T-helper 2 cell (primary cell): ENCODE data around the gene DAGLA.

Experiments
- DNase-seq, 5 experiments: peaks; one replicate each; pipeline versions ENCODE4 v3.0.0 to v3.0.0-alpha.2; 2012 to 2022

DAGLA gene

DNA sequence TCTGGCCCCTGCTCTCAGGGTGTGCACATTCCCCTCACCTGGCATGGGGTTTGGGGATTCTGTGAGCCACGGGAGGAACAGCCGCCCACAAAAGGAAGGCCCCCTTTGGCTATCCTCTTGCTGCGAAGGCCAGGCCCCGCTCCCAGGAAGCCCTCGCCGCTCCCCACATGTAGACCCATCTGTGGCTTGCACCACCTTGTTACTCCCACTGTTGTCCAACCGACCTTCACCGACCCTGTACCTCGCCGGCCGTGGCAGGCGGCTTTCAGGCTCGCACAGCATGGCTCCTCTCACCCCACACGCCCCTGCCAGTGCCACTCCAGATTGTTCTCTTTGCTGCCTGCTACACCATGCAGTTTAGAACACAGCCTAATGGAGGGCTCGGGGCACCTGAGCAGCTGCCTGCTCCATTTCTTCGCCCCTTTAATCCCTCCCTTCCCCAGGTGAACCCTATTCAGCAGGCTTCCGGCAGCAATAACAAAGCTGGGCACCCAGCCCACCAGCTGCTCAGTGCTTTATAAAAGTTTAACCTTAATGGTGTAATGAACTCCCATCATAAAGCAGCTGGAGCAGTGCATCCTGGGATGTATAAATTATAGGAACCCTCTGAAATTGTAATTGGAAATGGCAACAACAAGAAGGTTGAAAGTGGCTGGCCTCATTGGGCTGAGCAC is 10.7 kb downstream of the DAGLA start:
- no peak for DNase-seq

DNA sequence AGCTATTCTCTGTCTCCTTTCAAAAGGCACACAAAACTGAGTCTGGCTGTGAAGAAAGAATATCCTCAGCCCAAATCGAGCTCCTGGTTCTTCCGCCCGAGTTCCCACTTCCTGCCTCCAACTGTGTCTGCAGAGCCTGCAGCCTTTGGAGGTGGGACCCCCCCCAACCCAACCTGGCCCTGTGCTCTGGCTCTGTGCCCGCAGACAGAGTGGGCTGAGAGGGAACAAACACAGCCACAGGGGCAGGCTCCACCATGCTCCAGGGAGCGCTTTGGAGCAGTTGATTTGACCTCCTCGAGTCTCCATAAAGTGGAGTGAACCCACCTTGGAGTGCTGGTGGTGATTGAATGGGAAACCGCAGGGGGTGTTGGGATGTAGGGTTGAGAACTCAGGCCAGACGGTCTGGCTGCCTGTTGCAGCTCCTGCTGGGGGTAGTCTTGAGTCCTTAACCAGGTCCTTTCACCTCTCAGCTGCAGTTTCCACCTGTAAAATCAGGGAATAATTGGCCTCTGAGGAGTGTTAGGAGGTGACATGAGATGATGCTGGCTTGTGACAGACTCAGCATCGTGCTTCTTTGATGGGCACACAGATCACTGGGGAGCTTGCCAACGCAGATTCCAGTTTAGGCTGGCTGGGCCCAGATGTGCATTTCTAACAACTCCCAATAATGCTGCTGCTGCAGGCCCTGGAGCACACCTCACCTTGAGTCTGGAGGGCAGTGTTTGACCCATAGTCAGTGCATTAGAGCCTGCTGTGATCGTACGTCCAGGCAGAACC is 11.4 kb downstream of the DAGLA start:
- DNase-seq: no peak

DNA sequence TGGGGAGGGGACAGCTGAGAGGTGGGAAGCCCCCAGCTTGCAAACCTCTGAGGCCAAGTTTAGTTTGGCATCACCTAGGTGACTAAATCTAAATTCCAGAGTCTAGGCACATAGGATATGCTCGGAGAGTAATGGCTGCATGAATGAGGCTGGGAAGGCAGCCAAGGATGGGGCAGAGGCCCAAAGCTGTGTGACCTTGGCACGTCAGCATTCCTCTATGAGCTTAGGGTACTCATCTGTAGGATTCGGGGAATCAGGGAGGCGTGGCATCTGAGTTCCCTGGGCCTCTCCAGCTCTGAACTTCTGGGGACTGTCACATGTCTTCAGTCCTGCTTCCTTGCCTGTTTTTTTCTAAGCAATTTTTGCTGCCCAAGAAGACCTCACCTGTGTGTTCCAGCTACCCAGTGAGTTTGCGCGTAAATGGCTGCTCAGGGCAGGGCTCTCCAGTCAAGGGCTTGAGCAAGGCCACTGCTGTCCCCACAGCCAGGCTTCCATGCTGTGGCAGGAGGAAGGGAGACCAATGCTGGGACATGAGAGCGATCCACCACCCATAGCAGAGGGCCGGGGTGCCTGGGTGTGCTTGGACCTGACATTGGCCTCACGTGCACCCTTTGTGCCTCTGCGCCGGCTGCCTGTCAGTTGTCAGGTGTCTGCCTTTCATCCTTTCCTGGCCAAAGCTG is 13.9 kb downstream of the DAGLA start:
- DNase-seq: no peak

DNA sequence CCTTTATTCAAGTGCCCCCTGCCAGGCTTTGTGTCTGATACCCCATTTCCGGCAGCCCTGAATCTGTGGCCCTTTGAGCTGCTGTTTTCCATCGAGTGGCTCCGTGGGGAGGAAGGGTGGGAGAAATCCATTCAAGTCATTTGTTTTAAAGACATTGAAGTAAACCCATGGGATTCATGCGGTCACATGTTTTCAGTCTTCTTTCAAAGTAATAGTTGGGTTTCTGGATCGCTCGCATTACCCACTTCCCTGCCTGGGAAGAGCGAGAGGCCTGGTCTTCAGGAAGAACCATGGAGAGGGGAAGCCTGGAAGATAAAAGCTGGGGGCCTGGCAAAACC is 14.4 kb downstream of the DAGLA start:
- DNase-seq: no peak

DNA sequence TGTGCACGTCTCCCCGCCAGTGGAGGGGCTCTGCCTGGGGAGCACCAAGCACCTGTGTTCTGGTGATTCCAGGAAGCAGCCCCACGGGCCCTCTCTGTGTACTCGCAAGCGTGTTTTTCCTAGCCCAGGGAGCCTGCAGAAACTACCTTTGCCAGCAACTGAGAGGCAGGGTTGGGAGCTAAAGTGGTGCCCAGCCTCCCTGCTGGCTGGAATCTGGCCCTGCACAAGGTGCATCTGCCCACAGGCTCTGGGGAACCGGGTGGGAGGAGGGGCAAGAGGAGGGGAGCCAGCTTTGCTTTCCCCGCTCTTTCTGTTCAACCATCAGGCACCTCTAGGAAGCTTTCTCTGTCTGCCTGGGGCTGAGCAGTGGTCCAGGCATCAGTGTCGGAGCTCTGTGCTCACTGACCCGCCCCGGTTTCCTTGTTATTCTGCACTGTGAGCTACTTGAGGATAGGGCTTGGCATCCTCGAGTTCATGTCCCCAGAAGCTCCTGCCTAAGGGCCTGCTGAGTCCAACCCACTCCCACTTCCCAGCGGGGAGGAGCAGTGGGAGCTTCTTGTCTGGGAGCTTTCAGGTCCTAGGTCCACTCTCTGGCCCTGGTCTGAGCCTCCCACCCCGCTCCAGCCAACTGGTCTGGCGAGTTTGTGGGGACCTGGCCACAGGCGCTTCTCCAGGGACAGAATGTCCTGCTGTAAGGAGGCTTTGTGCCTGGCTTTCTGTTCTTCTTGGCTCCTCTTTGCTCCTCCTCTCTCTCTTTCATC is 14.9 kb downstream of the DAGLA start:
- DNase-seq: no peak

DNA sequence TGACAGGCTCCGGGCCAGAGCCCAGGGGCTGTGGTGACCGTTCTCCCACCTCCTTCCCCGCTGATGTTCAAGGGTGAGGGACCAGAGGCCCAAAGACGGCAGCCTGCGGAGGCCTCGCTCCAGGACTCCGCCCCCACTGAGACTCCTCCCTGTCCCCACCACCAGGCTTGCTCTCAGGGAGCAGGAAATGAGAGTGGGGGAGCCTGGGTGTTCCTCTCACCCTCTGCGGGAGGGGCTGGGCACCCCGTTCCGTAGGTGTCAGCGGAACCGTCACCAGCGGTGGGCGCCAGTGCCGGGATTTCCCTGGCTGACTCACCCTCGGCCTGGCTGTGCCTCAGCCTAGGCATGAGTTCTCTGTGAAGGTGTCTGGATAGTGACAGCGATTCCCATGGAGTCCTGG is 15.7 kb downstream of the DAGLA start:
- peak; percentile 71 to 91 (median 89) for DNase-seq

DNA sequence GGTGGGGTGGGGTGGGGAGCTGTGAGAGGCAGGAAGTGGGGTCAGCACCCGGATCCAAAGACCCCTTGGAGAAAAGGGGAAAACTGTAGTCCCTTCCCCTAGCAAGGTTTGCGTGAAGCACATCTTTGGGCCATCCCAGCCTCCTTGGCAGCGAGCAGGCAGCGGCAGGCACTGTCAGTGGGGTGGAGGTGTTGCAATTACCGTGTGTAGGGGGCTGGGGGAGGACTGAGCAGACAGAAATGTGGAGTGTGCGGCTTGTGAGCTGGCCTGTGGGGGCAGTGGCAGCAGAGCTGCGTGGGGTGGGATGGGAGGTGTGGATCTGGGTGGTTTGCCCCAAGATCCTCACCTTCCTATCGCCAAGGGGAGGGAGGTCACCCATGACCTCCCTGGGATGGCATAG is 16.4 kb downstream of the DAGLA start:
- no peak for DNase-seq

DNA sequence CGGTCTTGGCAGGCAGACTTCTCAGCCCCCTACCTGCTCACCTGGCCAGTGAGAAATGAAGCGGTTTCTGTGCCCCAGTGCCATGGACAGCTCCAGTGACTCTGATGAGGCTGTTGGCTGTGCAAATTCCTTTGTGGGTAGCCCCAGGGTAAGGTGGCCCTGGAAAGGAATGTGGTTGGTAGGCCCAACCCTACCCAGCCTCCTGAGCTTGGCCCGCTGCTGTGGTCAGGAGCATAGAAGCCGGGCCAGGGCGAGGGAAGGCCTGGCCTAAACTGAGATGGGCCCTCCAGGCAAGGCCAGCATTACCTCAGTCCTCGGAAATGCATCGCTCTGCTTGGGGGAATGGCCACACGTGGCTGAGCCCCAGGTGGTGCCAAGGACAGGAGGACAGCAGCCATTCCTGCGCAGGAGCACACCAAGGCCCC is 16.9 kb downstream of the DAGLA start:
- DNase-seq: no peak

DNA sequence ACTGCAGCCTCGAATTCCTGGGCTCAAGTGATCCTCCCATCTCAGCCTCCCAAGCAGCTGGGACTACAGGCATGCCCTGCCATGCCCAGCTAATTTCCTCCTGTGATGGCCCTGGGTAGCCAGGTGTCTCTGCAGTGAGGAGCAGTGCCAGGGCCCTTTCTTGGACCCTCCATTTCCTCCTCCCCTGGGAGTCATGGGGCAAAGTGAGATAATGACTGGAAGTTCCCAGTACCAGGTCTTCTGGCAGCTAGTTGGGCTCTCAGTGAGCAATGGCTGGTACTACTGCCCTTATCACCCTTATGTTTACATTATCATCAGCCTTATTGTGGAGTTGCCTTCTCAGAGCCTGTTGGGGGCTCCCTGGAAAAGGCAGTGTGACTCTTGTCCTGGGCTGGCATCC is 17.6 kb downstream of the DAGLA start:
- DNase-seq: no peak

DNA sequence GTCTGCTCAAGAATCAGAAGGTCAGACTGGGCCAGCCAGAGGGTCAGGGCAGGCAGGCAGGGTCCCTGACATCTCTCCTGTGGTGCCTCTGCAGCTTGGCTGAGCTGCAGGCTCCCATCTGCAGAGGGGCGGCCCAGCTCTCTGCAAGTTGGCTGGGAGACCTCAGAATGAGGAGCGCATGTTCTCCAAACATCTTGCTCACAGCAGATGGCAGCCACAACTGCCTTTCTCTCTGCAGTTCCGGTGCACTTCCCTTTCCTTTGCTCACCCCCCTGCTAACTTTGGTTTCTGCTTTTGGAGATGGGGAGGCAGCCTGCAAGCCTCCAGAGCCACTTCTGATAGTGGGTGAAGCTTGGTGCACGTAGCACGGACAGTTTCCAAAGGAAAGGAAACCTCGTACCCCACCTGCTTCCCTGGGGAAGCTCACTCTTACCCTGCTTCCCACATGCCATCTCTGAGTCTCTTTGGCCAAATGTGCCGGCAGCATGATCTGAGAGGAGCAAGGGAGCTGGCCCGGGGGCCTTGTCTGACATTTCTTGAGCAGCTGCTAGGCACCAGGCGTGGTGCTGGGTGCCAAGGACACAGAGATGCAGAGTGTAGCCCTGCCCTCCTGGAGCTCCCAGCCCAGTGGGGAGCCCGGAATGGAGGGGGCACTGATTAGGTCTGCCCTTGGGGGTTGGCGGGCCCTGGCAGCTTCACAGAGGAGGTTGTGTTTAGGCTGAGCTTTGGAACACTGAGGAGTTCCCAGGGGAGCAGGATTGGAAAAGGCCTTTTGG is 18.2 kb downstream of the DAGLA start:
- DNase-seq: peak in 1 of 5 experiments; percentile 37

DNA sequence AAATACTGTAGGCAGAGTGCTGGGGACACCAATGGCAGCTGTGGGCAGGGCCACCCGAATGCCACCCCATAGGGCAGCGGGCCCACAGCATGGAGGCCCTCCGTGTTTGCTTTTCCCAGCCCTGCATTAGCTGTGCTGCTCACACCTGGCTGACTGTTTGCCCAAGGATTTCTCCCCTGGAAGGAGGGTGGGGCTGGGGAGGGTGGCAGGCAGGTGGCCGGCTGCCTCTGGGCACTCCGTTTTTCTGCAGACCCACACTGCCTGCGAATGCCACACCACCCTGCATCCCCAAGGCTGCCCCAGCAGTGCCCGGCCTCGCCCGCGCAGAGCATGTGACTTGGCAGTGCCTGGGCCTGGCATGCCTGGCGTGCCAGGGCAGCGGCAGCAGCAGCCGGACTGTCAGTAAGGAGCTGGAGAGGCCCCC is 19.6 kb downstream of the DAGLA start:
- DNase-seq: no peak

DNA sequence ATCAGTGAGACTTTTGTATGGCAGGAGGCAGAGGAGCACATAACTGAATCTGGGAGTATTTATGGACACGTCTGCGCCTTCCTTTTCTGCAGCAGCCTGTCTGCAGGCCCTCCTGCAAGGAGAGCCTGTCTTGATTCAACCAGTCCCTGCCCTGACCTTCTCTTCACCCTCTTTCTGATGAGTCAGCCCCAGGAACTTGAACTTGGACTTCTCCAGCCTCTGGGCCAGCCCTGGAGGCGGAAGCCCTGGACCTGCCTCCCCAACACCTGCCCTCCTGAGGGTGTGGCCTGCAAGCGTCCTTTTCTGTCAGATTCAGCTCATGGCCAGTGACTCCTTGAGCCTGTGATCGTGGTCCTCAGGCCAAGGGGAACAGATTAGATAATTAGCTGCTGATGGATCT is 20.0 kb downstream of the DAGLA start:
- DNase-seq: no peak

DNA sequence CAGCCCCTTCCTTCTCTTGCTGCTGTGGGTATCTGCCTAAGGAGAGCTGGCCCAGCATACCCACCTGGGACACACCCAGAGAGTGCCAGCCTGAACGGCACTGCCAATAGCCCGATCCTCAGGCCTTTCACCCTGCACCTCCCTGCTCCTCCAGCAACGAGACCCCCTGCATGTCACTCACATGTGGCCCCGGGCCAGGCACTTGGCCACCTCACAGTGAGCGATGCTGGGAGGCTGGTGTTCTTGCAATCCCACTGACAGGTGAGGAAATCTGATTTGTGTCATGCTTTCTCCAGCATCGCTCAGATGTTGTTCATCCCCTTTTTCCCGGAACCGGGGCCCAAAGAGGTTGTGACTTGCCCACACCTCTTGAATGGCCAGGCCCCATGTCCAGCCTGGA is 20.5 kb downstream of the DAGLA start:
- DNase-seq: no peak

DNA sequence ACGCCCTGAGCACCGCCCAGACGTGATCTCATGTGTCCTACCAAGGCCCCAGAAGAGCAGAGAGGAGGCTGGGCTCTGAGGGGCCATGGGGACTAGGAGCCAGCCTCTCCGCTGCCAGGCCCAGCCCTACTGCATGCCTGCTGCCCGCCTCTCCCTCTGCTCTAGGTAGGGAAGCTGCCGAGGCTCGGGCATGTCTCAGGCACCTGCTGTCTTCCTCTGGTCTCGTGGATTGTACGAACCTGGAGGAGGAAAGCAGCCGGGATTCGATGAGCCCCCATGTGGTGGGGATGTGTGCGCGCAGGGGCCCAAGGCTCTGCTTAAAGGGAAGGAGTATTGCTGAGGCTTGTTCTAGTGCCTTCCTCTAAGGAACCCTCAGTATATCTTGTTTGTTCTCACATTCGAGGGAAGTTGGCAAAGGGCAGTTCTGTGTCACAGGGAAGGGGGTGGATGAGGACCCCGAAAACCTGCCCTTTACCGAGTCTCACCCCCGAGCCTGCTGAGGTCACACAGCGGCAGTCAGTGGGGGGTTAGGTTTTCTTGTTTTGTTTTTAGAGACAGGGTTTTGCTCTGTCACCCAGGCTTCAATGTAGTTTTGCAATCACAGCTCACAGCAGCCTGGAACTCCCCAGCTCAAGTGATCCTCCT is 21.2 kb downstream of the DAGLA start:
- DNase-seq: no peak

DNA sequence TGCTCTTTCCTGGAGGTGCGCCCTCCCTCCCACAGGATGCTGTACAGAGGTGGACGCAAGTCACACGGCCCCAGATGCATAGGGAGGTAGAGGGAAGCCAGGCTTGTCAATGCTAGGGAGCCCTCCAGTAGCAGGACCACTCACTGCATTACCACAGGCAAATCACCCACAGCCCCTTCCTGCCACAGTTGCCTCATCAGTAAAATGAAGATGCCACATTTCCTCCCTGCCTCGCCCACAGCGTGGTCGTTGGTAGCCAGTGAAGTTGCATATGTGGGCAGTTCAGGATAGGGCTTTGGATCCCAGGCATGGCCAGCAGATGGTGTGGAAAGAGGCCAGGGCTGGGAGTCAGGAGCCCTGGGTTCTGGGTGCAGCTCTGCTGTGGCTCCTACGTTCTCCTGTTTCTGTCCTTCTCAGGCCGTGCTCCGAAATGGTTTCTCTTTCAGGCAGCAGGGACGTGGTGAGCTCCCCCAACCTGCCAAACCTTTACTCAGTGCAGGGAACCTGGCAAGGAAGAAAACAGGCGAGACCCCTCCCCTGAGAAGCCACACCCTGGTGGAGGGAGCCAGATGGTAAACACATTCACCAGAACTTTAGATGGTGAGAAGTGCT is 22.6 kb downstream of the DAGLA start:
- DNase-seq: peak in 1 of 5 experiments; percentile 14

DNA sequence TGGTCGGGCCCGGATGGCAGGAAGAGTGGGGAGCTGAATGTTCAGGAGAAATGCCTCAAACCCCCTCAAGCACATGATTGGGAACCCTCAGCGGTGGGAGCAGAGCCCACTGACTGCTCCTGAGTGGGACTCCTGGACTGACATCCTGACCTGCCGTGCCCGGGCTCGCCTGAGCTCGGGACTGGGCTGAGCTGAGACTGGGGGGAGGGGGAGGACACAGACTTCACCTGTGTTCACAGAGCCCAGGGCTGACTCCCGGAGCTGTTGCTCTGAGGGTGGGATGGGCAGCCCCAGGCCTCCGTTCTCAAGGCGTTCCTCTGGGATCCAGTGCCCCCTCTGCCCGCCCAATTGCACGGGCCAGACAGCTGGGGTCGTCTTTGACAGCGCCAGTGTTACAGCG is 24.6 kb downstream of the DAGLA start:
- DNase-seq: no peak

DNA sequence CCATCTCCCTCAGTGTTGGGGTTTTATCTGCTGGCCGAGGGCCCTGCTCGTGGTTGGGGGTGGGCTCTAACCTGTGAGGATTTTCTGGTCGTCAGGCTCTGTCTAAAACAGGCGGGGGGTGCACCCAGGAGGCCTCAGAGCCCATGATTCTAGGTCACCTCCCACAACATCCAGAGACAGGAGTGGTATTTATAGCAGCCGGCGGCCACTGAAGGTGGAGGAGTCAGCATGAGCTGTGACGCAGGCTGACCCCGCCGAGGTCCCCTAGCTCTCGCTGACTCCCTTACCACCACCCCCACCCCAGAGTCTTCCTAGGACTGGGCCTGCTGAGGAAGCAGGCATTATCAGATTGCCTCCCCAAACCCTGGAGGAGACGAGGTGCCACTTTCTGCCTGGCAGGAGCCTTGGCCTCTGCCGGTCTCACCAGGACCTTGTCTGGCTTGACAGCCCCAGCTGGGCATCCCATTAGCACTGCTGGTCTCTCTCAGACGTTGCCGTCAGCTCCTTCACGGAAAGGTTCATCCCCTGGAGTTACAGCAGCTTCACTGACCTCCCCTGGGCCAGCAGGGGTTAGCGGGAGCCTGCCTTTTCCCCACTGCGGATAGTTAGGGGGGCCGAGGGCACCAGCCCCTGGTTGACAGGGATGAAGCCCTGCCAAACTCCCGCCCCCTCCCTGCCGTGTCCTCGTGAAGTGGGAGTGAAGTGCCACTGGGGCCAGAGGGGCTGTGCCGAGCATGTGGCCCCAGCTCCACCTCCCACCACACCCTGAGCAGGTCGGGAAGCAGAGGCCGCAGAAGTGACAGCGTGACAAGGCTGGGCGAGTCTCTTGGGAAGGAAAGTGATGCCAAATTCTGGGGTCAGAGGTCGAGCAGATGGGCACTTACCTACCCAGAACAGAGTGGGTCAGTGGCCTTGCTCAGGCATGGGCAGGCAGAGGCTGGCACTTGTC is 26.5 kb downstream of the DAGLA start:
- no peak for DNase-seq

DNA sequence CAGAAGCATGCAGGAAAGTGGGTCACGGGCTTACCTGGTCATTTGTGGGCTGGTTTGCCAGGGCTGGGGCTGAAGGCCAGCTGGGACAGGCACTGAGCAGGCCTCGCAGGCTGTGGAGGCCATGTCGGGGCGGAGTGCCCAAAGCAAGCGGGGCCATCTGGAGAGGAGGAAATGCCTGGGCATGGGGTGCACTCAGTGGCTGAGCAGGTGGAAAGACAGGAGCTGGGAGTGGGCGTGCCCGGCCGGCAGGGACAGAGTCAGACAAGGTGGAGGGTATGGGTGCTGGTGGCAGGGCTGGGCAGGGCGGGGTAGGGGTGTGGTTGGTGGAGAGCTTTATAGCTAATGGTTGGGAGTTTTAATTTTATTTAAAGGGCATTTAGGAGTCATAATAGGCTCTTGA is 27.4 kb downstream of the DAGLA start:
- no peak for DNase-seq

DNA sequence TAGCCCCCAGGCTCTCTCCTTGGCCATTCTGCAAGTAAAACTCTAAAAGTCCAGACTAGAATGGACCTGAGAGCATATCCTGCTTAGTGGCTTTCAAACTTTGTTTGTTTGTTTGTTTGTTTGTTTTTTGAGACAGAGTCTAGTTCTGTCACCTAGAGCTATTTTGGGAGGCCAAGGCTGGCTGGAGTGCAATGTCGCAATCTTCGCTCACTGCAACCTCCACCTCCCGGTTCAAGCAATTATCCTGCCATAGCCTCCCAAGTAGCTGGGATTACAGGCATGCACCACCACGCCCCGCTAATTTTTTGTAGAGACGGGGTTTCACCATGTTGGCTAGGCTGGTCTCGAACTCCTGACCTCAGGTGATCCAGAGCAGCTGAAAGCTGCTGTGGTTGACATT is 28.9 kb downstream of the DAGLA start:
- no peak for DNase-seq

DNA sequence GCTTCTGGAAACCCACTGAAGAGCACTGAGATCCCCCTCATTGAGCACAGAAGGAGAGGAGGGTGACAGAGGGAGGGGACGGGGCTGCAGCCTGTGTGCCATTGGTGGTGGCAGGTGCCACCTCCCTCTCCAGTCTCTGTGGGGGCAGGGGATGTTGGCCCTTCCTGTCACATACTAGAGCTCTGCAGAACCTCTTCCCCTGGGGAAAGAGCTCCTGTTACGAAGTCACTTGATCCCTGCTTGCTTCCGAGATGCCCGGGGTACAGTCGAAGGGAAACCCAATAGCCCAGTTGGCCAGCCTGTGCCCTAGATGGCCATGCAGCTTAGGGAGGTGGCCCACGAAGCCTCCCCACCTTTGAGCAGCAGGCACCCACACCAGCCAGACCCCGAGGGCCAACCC is 29.4 kb downstream of the DAGLA start:
- DNase-seq: no peak
